ENCODE results near the gene S100PBP. TPM values are rescaled to one million over a fixed set of nuclear protein-coding genes. Genes with fewer than 3 reads are reported as not detected.

The S100PBP gene
- total and polyA plus RNA-seq, 2 of the 4 experiments (the other 2 are of a cell fraction): 13.9 to 20.3 TPM

- TF ChIP-seq, protein P1, sequence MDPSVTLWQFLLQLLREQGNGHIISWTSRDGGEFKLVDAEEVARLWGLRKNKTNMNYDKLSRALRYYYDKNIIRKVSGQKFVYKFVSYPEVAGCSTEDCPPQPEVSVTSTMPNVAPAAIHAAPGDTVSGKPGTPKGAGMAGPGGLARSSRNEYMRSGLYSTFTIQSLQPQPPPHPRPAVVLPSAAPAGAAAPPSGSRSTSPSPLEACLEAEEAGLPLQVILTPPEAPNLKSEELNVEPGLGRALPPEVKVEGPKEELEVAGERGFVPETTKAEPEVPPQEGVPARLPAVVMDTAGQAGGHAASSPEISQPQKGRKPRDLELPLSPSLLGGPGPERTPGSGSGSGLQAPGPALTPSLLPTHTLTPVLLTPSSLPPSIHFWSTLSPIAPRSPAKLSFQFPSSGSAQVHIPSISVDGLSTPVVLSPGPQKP (IDR thresholded peaks at IDR 0.05; ENCODE audit: borderline replicate concordance, low read depth, low read length): no peak
- no peak for TF ChIP-seq POLR2A (IDR thresholded peaks at IDR 0.05; ENCODE audit: low read depth, low read length)
- no peak for TF ChIP-seq SMC3 (IDR thresholded peaks at IDR 0.05; ENCODE audit: low read depth, low read length)
Observed at GRCh38 chr1:32902535-32902920, 85.1 kb downstream of the S100PBP start (continued).

DNA sequence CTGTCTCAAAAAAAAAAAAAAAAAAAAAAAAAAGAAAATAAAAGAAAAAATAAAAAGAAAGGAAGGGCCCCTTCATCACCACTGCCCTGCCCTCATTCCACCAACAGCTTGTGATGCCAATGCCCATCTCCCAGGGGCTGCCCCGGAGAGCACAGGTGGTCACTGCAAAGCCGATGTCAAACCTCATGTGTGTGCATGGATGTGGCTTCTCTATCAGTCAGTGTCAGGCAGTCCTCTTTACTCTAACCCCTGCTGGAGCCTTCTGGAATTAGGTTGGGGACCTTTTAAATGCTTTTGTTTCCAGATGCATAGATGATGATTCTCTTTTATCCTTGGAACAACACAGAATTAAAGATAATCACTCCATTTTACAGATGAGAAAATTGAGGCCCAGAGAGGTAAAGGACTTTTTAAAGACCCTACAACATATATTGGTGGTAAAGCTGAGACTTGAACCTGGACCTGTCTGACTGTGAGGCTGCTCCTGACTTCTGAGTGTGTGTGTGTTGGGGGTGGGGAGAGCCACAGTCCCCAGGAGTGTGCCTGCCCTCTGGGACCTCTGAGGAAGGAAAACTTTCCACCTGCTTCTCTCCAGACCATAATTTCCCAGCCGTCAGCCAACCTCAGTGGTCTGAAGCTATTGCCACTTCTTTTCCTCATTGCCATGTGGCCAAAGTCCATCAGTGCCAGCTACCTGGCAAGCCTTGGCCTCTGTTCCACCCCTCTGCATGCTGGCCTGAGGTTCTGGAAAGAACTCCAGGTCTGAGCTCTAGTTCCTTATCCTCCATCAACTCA lies 86.7 kb downstream of the S100PBP start:
- H2AK9ac ChIP-seq (replicated peaks; ENCODE audit: low read depth, low read length, poor library complexity): no peak overlapping the region
- H3K4me3 ChIP-seq (ENCODE audit: insufficient read depth, low read depth, low read length): no peak overlapping the region
- no peaks in the 10 kb centered on the region for H4K20me1 ChIP-seq (ENCODE audit: insufficient read depth, low read length)
- intact Hi-C loops (cut with micrococcal nuclease): no loop called here
- no peak overlapping the region for H3K9ac ChIP-seq (ENCODE audit: low read depth, low read length)
- H3K14ac ChIP-seq (replicated peaks; ENCODE audit: low read depth, low read length): no peak overlapping the region
- ATAC-seq (ENCODE audit: low read depth) (no peak), DNase-seq (no peak)
- no peak overlapping the region for H2AK5ac ChIP-seq (ENCODE audit: low read depth, low read length)
- no peaks in the 10 kb centered on the region; the same call in 1 of the 2 replicates for H3K9me1 ChIP-seq (ENCODE audit: insufficient read depth, low read length)
- H3K4ac ChIP-seq (ENCODE audit: low read depth, low read length): no peak overlapping the region
- H2BK5ac ChIP-seq (ENCODE audit: low read depth, low read length, poor library complexity, severe bottlenecking): no peak overlapping the region
- no peak overlapping the region for H3K4me2 ChIP-seq (ENCODE audit: low read depth, low read length)
- no peak overlapping the region for H2BK15ac ChIP-seq (ENCODE audit: low read depth, low read length)
- dilution Hi-C loops (cut with HindIII; ENCODE audit: low sequenced_read_pairs, unreplicated experiment): no loop called here
- in situ Hi-C loops (cut with MboI; ENCODE audit: low sequenced_read_pairs): no loop called here
- 43% methylated on average over 1 of the region's 3 CpGs; no CpG with 5 or more reads in 1 of the 2 experiments for WGBS, 2 experiments (ENCODE audit: extremely low coverage in 2 of 2, insufficient read length in 1 of 2)
- H4K5ac ChIP-seq (ENCODE audit: low read depth, low read length): no peak overlapping the region
- H4K91ac ChIP-seq (ENCODE audit: insufficient read depth, low read depth, low read length): no peak overlapping the region
- peaks cover 0 to 9% of the 10 kb centered on the region in 2 experiments; a peak in 1 of 4 replicates for H3K79me1 ChIP-seq (ENCODE audit: low read depth in 1 of 2, low read length in 2 of 2)
- H2BK120ac ChIP-seq (ENCODE audit: low read depth, low read length): no peak overlapping the region
- no peak overlapping the region for H3K23ac ChIP-seq (ENCODE audit: low read depth, low read length)
- no peak overlapping the region for H3K56ac ChIP-seq (ENCODE audit: extremely low read depth, insufficient read depth, low read length)
- ChIA-PET POLR2A (ENCODE audit: unreplicated experiment) (no interaction called here), CTCF (interaction anchor here (0.7 kb wide), 1 partner anchor 19 kb away, joined by 3 read pairs; no protein-coding TSS in a partner anchor)
- TF ChIP-seq BHLHE40 (IDR thresholded peaks at IDR 0.05; ENCODE audit: low read depth, low read length): no peak
- TF ChIP-seq RCOR1 (IDR thresholded peaks at IDR 0.05; ENCODE audit: insufficient replicate concordance, low read length): no peak
- TF ChIP-seq CHD1 (IDR thresholded peaks at IDR 0.05; ENCODE audit: low read depth, low read length): no peak
- TF ChIP-seq RFX5 (IDR thresholded peaks at IDR 0.05; ENCODE audit: low read depth, low read length): no peak
- TF ChIP-seq MAZ (IDR thresholded peaks at IDR 0.05; ENCODE audit: borderline replicate concordance, low read depth, low read length): no peak
- H3K9me3 ChIP-seq (ENCODE audit: control insufficient read depth, insufficient read depth, low read length): no peaks in the 10 kb centered on the region
- no peak overlapping the region for H2AFZ ChIP-seq (replicated peaks; ENCODE audit: low read length, poor library complexity)
- H3K36me3 ChIP-seq (ENCODE audit: control insufficient read depth, insufficient read depth, low read length): no peaks in the 10 kb centered on the region
- no TSS peak for BruUV-seq (replicated peaks)
- no peak overlapping the region for H2BK20ac ChIP-seq (ENCODE audit: low read depth, low read length)
- no peak overlapping the region for H3K18ac ChIP-seq (ENCODE audit: low read depth, low read length)
- no peak overlapping the region for H4K8ac ChIP-seq (ENCODE audit: low read depth in 2 of 2, low read length in 2 of 2)
- H3K27ac ChIP-seq (ENCODE audit: insufficient read depth, low read length): no peak overlapping the region
- H3K4me1 ChIP-seq (ENCODE audit: control insufficient read depth, insufficient read depth, low read length): peaks cover 2% of the 10 kb centered on the region; the same call in 1 of the 2 replicates
- peaks cover 5% of the 10 kb centered on the region for H3K27me3 ChIP-seq (ENCODE audit: control insufficient read depth, insufficient read depth, low read length)
